MM.1S (cell line): ENCODE measurements around the gene HCN4.

Source experiments
- EZH2 ChIP-seq: fragments of 300-600 bp; sonication (generic); optimal IDR thresholded peaks from 2 replicates; pipeline ENCODE3; 2017; ENCODE audit warnings: low read depth, mild to moderate bottlenecking, antibody characterized with exemption, low read length, mixed read lengths
- EZH2phosphoT487 ChIP-seq: fragments of 300-600 bp; sonication (generic); IDR thresholded peaks from 2 replicates; pipeline ENCODE4 v1.6.1; 2018; ENCODE audit warnings: antibody characterized with exemption, low read length
- TF ChIP-seq, protein P1 (sequence below): fragments of 300-600 bp; sonication (generic); IDR thresholded peaks from 2 replicates; pipeline ENCODE4 v1.5.1; 2016; ENCODE audit warnings: antibody characterized with exemption, low read length, mixed read lengths

DNA sequence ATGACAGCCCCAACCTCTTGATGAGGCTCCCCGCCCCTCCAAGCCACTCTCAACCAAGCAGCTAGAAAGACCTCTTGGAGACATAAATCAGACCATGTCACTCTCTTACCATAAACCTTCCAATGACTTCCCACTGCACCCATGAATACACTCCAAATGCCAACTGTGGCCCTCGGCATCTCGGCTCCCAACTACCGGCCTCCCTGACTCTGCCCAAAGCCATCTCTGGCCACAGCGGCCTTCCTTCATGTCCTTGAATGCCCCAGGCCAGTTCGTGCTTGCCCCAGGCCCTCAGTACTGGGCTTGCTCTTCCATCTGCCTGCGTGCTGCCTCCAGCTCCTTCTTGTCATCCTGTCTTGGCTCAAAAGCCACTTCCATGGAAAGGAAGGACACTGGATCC is 32.0 kb downstream of the HCN4 start:
- TF ChIP-seq, protein P1, sequence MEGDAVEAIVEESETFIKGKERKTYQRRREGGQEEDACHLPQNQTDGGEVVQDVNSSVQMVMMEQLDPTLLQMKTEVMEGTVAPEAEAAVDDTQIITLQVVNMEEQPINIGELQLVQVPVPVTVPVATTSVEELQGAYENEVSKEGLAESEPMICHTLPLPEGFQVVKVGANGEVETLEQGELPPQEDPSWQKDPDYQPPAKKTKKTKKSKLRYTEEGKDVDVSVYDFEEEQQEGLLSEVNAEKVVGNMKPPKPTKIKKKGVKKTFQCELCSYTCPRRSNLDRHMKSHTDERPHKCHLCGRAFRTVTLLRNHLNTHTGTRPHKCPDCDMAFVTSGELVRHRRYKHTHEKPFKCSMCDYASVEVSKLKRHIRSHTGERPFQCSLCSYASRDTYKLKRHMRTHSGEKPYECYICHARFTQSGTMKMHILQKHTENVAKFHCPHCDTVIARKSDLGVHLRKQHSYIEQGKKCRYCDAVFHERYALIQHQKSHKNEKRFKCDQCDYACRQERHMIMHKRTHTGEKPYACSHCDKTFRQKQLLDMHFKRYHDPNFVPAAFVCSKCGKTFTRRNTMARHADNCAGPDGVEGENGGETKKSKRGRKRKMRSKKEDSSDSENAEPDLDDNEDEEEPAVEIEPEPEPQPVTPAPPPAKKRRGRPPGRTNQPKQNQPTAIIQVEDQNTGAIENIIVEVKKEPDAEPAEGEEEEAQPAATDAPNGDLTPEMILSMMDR, result no peak
- TF ChIP-seq EZH2 (no peak), EZH2phosphoT487 (no peak)
